ENCODE measurements around the gene ABHD5. TPM values are rescaled to one million over a fixed set of nuclear protein-coding genes. Genes with fewer than 3 reads are reported as not detected.

Gene ABHD5
- total RNA-seq, 1 experiment from 2014 or later, result 9.9 TPM

GRCh38 chr3:43670635-43671522 lies 19.9 kb upstream of the ABHD5 start:
- DNase-seq (ENCODE audit: low spot score), result no peak
- intact Hi-C loops (cut with micrococcal nuclease; ENCODE audit: unreplicated experiment), result no loop called here
- POLR2A ChIA-PET (ENCODE audit: low non-redundant PET), result no interaction called here
- Histone ChIP-seq H3K4me3 (ENCODE audit: low read depth, low read length, poor library complexity, severe bottlenecking) (no peak overlapping the region), H3K4me1 (ENCODE audit: insufficient read depth, low read length, poor library complexity, severe bottlenecking) (no peaks in the 10 kb centered on the region), H3K9me3 (ENCODE audit: low read depth, low read length, poor library complexity, severe bottlenecking) (no peaks in the 10 kb centered on the region), H3K36me3 (ENCODE audit: insufficient read depth, low read length, poor library complexity, severe bottlenecking) (no peaks in the 10 kb centered on the region), H3K27me3 (replicated peaks; ENCODE audit: insufficient read depth, low read depth, low read length, poor library complexity) (no peaks in the 10 kb centered on the region), H3K27ac (ENCODE audit: low read depth, low read length, poor library complexity, severe bottlenecking) (no peak overlapping the region)
- CTCF ChIA-PET, result no interaction called here
- TF ChIP-seq EZH2 (IDR thresholded peaks at IDR 0.05; ENCODE audit: borderline replicate concordance, low read depth, low read length, poor library complexity, severe bottlenecking) (no peak), CTCF (conservative IDR thresholded peaks at IDR 0.05; ENCODE audit: low read depth, low read length) (no peak)
- BruUV-seq (replicated peaks), result no TSS peak

GRCh38 chr3:43674345-43675085 lies 16.2 kb upstream of the ABHD5 start:
- BruUV-seq (replicated peaks), result no TSS peak

GRCh38 chr3:43675593-43675992 lies 15.1 kb upstream of the ABHD5 start:
- ChIA-PET POLR2A (ENCODE audit: low non-redundant PET) (no interaction called here), CTCF (no interaction called here)
- BruUV-seq (replicated peaks), result no TSS peak

More at GRCh38 chr3:43674345-43675085, 16.2 kb upstream of the ABHD5 start:
- Histone ChIP-seq H3K9me3 (ENCODE audit: low read depth, low read length, poor library complexity, severe bottlenecking) (no peaks in the 10 kb centered on the region), H3K4me1 (ENCODE audit: insufficient read depth, low read length, poor library complexity, severe bottlenecking) (no peaks in the 10 kb centered on the region), H3K27me3 (replicated peaks; ENCODE audit: insufficient read depth, low read depth, low read length, poor library complexity) (no peaks in the 10 kb centered on the region), H3K4me3 (ENCODE audit: low read depth, low read length, poor library complexity, severe bottlenecking) (no peak overlapping the region), H3K27ac (ENCODE audit: low read depth, low read length, poor library complexity, severe bottlenecking) (no peak overlapping the region), H3K36me3 (ENCODE audit: insufficient read depth, low read length, poor library complexity, severe bottlenecking) (no peaks in the 10 kb centered on the region)
- intact Hi-C loops (cut with micrococcal nuclease; ENCODE audit: unreplicated experiment), result no loop called here
- ChIA-PET POLR2A (ENCODE audit: low non-redundant PET) (no interaction called here), CTCF (no interaction called here)
- no peak for DNase-seq (ENCODE audit: low spot score)
- no peak for TF ChIP-seq EZH2 (IDR thresholded peaks at IDR 0.05; ENCODE audit: borderline replicate concordance, low read depth, low read length, poor library complexity, severe bottlenecking)

More at GRCh38 chr3:43675593-43675992, 15.1 kb upstream of the ABHD5 start:
- no peaks in the 10 kb centered on the region for H3K36me3 ChIP-seq (ENCODE audit: insufficient read depth, low read length, poor library complexity, severe bottlenecking)
- intact Hi-C loops (cut with micrococcal nuclease; ENCODE audit: unreplicated experiment), result no loop called here
- H3K27ac ChIP-seq (ENCODE audit: low read depth, low read length, poor library complexity, severe bottlenecking), result no peak overlapping the region
- no peaks in the 10 kb centered on the region for H3K9me3 ChIP-seq (ENCODE audit: low read depth, low read length, poor library complexity, severe bottlenecking)
- no peaks in the 10 kb centered on the region for H3K4me1 ChIP-seq (ENCODE audit: insufficient read depth, low read length, poor library complexity, severe bottlenecking)
- H3K4me3 ChIP-seq (ENCODE audit: low read depth, low read length, poor library complexity, severe bottlenecking), result no peak overlapping the region
- no peaks in the 10 kb centered on the region for H3K27me3 ChIP-seq (replicated peaks; ENCODE audit: insufficient read depth, low read depth, low read length, poor library complexity)
- no peak for DNase-seq (ENCODE audit: low spot score)
- TF ChIP-seq EZH2 (IDR thresholded peaks at IDR 0.05; ENCODE audit: borderline replicate concordance, low read depth, low read length, poor library complexity, severe bottlenecking), result no peak
- no peak for TF ChIP-seq CTCF (conservative IDR thresholded peaks at IDR 0.05; ENCODE audit: low read depth, low read length)
